ENCODE measurements around the gene TATDN3.
A peak's percentile ranks its signal among the peaks of the same experiment; 100 is the strongest.

The TATDN3 gene

GRCh38 chr1:212791676-212792395 is at the start of gene TATDN3, which contains the start of gene NSL1:
TSS of gene TATDN3 (plus strand) at chr1:212791894. CDS start at chr1:212791922, 28 bp downstream.
TSS of gene NSL1 (minus strand) at chr1:212791777. CDS start at chr1:212791763, 14 bp downstream.
- H3K4me3 Mint-ChIP-seq, result peak within 1 kb of the TSS; percentile 92
- peak within 1 kb of the TSS; percentile 95 for H3K27ac Mint-ChIP-seq
- no peaks in the 10 kb centered on the region for H3K9me3 Mint-ChIP-seq
- no peaks in the 10 kb centered on the region for H3K27me3 Mint-ChIP-seq
- H3K36me3 Mint-ChIP-seq, result peaks cover 2% of the 10 kb centered on the region
- H3K4me1 Mint-ChIP-seq, result peaks cover 43% of the 10 kb centered on the region

DNA sequence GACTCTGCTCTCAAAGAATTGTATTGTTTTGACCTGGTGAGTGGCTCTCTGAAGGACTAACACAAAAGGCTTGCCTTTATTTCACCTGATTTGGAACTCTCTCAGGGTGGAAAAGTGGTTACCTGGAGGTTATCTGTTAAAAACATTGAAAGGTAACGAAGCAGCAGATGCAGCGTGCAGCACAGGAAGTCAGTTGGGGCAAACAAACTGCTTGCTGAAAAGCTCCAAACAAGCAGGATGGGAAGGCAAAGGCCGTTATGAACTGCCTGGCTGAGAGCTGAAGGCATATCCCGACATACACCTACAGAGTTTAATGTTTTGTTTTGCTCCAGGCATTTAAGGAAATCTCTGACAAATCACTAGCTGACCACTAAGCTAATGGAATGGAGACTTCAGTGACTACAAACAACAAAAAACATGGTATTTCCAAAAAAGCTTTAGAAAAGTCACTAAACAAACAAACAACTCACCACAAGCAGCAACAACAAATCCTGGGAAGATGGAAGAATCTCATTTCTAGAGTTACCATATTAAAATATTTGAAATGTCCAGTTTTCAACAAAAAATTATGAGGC is 47.7 kb upstream of the TATDN3 start:
- Mint-ChIP-seq H3K4me3 (peak overlapping the region; percentile 51), H3K9me3 (no peaks in the 10 kb centered on the region), H3K27me3 (no peaks in the 10 kb centered on the region), H3K4me1 (peaks cover 62% of the 10 kb centered on the region), H3K27ac (peak overlapping the region; percentile 71), H3K36me3 (peaks cover 12% of the 10 kb centered on the region)

DNA sequence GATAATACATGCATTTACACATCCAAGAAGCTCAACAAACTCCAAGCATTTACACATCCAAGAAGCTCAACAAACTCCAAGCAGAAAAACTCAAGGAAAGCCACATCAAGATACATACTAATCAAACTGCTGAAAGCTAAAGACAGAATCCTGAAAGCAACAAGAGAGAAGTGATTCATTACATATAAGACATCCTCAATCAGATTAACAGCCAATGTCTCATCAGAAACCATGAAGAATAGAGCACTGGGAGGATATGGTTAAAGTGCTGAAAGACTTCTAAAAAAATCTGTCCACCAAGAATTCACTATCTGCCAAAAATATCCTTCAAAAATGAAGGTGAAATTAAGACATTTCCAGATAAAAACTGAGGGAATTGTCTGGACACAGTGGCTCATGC is 46.4 kb upstream of the TATDN3 start:
- H3K27ac Mint-ChIP-seq, result peak overlapping the region; percentile 14
- H3K27me3 Mint-ChIP-seq, result no peaks in the 10 kb centered on the region
- H3K36me3 Mint-ChIP-seq, result peaks cover 8% of the 10 kb centered on the region
- peaks cover 63% of the 10 kb centered on the region for H3K4me1 Mint-ChIP-seq
- no peak overlapping the region for H3K4me3 Mint-ChIP-seq
- no peaks in the 10 kb centered on the region for H3K9me3 Mint-ChIP-seq

GRCh38 chr1:212746546-212746945 is 45.1 kb upstream of the TATDN3 start:
- H3K4me3 Mint-ChIP-seq, result no peak overlapping the region
- H3K36me3 Mint-ChIP-seq, result peaks cover 3% of the 10 kb centered on the region
- no peaks in the 10 kb centered on the region for H3K9me3 Mint-ChIP-seq
- peak overlapping the region; percentile 59 for H3K27ac Mint-ChIP-seq
- peaks cover 70% of the 10 kb centered on the region for H3K4me1 Mint-ChIP-seq
- H3K27me3 Mint-ChIP-seq, result no peaks in the 10 kb centered on the region

- H3K4me1 Mint-ChIP-seq, result peaks cover 77% of the 10 kb centered on the region
- peak overlapping the region; percentile 42 for H3K4me3 Mint-ChIP-seq
- H3K9me3 Mint-ChIP-seq, result no peaks in the 10 kb centered on the region
- peaks cover 1% of the 10 kb centered on the region for H3K36me3 Mint-ChIP-seq
- H3K27ac Mint-ChIP-seq, result peak overlapping the region; percentile 80
- no peaks in the 10 kb centered on the region for H3K27me3 Mint-ChIP-seq
Observed at GRCh38 chr1:212749821-212750535, 41.7 kb upstream of the TATDN3 start.

DNA sequence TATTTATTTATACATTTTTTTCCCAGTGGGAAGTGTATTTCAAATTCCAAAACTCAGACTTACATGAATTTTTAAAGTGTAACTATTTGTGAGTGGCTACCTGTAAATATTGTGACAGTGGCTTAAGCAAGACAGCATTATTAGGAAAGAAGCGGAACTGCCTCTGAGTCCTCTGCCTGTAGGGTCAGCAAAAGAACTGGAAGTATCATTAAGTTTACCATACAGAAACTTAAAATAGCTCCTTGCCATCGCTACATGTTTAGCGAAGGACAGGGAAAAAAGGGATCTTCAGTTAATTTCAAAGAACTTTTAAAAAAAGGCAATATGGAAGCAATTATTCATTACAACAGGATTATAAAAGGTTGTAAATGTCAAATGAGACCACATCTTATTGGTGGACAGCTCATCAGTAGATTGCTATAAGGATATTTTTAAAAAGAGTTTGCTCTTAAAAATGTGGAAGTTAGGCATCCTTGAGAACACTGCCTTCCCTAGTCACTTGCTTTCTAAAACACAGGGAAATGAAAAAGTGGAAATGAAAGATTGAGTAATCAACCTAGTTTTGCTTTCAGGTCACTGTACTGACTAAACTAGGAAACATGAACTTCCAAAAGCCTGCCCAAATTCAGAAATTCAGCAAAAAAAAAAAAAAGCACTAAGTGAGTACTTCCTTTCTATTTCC is 39.3 kb upstream of the TATDN3 start:
- no peaks in the 10 kb centered on the region for H3K27me3 Mint-ChIP-seq
- H3K4me1 Mint-ChIP-seq, result peaks cover 68% of the 10 kb centered on the region
- H3K9me3 Mint-ChIP-seq, result no peaks in the 10 kb centered on the region
- H3K27ac Mint-ChIP-seq, result peak overlapping the region; percentile 46
- H3K36me3 Mint-ChIP-seq, result no peaks in the 10 kb centered on the region
- H3K4me3 Mint-ChIP-seq, result peak overlapping the region; percentile 54

GRCh38 chr1:212752934-212753497 is 38.7 kb upstream of the TATDN3 start:
- peaks cover 68% of the 10 kb centered on the region for H3K4me1 Mint-ChIP-seq
- peak overlapping the region; percentile 1 for H3K27ac Mint-ChIP-seq
- no peaks in the 10 kb centered on the region for H3K27me3 Mint-ChIP-seq
- no peaks in the 10 kb centered on the region for H3K36me3 Mint-ChIP-seq
- H3K4me3 Mint-ChIP-seq, result peak overlapping the region; percentile 54
- no peaks in the 10 kb centered on the region for H3K9me3 Mint-ChIP-seq

- Mint-ChIP-seq H3K4me1 (peaks cover 64% of the 10 kb centered on the region), H3K4me3 (peak overlapping the region; percentile 56), H3K36me3 (no peaks in the 10 kb centered on the region), H3K9me3 (no peaks in the 10 kb centered on the region), H3K27ac (peak overlapping the region; percentile 81), H3K27me3 (no peaks in the 10 kb centered on the region)
Observed at GRCh38 chr1:212753749-212754148, 37.9 kb upstream of the TATDN3 start.

- no peaks in the 10 kb centered on the region for H3K27me3 Mint-ChIP-seq
- H3K4me1 Mint-ChIP-seq, result peaks cover 64% of the 10 kb centered on the region
- H3K4me3 Mint-ChIP-seq, result peak overlapping the region; percentile 58
- H3K36me3 Mint-ChIP-seq, result no peaks in the 10 kb centered on the region
- H3K27ac Mint-ChIP-seq, result peak overlapping the region; percentile 81
- no peaks in the 10 kb centered on the region for H3K9me3 Mint-ChIP-seq
Observed at GRCh38 chr1:212754193-212754592, 37.5 kb upstream of the TATDN3 start.

DNA sequence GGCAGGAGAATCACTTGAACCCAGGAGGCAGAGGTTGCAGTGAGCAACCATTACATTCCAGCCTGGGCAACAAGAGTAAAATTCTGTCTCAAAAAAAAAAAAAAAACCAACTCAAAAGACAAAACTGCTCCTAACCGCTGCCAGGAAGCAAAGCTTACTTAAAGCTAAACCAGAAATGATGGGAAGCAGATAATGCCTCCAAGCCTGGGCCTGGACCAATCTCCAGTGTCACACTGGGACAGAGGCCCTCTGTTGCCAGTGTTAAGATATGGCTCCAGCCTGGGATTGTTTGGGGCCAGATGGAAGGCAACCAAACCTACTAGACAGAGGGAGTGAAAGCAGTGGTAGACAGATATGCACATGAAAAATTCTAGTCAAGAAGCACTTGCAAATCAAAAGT is 37.0 kb upstream of the TATDN3 start:
- Mint-ChIP-seq H3K4me3 (peak overlapping the region; percentile 58), H3K27ac (peak overlapping the region; percentile 52), H3K4me1 (peaks cover 59% of the 10 kb centered on the region), H3K36me3 (no peaks in the 10 kb centered on the region), H3K27me3 (no peaks in the 10 kb centered on the region), H3K9me3 (no peaks in the 10 kb centered on the region)

- Mint-ChIP-seq H3K27me3 (no peaks in the 10 kb centered on the region), H3K4me1 (peaks cover 39% of the 10 kb centered on the region), H3K4me3 (no peak overlapping the region), H3K36me3 (peaks cover 12% of the 10 kb centered on the region), H3K27ac (no peak overlapping the region), H3K9me3 (no peaks in the 10 kb centered on the region)
Observed at GRCh38 chr1:212759683-212760082, 32.0 kb upstream of the TATDN3 start.

- H3K36me3 Mint-ChIP-seq, result peaks cover 18% of the 10 kb centered on the region
- H3K9me3 Mint-ChIP-seq, result no peaks in the 10 kb centered on the region
- H3K4me3 Mint-ChIP-seq, result no peak overlapping the region
- peaks cover 41% of the 10 kb centered on the region for H3K4me1 Mint-ChIP-seq
- H3K27ac Mint-ChIP-seq, result no peak overlapping the region
- no peaks in the 10 kb centered on the region for H3K27me3 Mint-ChIP-seq
Observed at GRCh38 chr1:212760126-212760823, 31.4 kb upstream of the TATDN3 start.

- Mint-ChIP-seq H3K9me3 (peaks cover 5% of the 10 kb centered on the region), H3K4me1 (peaks cover 43% of the 10 kb centered on the region), H3K27me3 (no peaks in the 10 kb centered on the region), H3K36me3 (peaks cover 29% of the 10 kb centered on the region), H3K4me3 (no peak overlapping the region), H3K27ac (no peak overlapping the region)
Observed at GRCh38 chr1:212762234-212762633, 29.5 kb upstream of the TATDN3 start.

DNA sequence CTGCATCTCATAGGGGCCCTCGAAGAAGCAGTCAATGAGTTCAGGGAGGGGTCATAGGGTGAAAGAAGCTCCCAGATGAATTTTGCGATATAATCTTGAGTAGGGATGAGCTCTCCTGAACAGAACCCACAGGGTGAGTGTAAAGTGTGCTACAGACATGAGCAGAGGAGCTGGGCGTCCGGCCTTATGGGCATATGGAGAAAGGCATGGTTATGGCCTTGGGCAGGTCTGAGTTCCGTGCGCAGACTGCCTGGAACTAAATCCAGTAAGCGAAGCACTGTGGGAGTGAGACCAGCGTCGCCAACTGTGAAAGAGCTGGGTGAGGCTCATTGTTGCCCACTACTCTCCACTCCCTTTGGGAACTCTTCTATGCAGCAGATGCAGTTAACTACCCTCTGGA is 28.9 kb upstream of the TATDN3 start:
- Mint-ChIP-seq H3K4me1 (peaks cover 49% of the 10 kb centered on the region), H3K36me3 (peaks cover 33% of the 10 kb centered on the region), H3K4me3 (no peak overlapping the region), H3K27ac (no peak overlapping the region), H3K27me3 (no peaks in the 10 kb centered on the region), H3K9me3 (peaks cover 8% of the 10 kb centered on the region)
